HG03442 (cell line): ENCODE measurements around the gene ATAD3A.

Experiments
- ATAC-seq: cut with Tn5 transposase; IDR thresholded peaks from one replicate; pipeline ENCODE4 v1.9.1; 2021; ENCODE audit warnings: mild to moderate bottlenecking, moderate library complexity; ENCODE audit not compliant: unreplicated experiment

ATAD3A gene

DNA sequence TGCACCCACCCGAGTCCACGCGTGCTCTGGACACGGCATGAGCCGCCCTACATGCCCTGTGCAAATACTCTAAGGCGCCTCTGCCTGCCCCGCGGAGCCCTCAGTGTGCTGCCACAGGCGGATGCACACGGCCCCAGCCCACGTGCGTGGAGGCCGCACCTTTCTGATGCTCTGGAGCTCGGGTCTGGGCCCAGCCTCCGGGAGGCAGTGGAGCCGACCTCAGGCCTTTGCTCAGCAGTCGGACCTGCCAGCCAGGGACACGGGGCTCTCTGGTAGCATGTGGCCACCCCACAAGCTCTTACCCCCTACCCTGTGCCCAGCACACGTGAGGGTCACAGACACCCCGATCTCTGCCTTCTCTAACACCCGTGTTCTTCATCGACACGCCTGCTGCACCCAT lies 26.4 kb downstream of the ATAD3A start:
- no peak for ATAC-seq

DNA sequence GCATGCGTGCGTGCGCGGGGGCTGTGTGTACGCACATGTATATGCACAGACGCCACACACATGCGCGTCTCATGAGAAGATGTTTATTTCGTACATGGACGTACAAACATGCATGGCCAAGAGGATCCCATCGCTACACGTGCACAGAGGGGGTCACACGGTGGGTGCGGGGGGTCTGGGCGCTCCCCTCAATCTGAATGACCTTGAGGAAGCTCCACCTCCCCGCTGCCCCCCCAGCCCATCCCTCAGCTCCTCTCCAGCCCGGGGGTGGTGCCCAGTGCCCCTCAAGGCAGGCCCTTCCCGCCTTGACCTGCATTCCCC lies 27.0 kb downstream of the ATAD3A start:
- no peak for ATAC-seq

DNA sequence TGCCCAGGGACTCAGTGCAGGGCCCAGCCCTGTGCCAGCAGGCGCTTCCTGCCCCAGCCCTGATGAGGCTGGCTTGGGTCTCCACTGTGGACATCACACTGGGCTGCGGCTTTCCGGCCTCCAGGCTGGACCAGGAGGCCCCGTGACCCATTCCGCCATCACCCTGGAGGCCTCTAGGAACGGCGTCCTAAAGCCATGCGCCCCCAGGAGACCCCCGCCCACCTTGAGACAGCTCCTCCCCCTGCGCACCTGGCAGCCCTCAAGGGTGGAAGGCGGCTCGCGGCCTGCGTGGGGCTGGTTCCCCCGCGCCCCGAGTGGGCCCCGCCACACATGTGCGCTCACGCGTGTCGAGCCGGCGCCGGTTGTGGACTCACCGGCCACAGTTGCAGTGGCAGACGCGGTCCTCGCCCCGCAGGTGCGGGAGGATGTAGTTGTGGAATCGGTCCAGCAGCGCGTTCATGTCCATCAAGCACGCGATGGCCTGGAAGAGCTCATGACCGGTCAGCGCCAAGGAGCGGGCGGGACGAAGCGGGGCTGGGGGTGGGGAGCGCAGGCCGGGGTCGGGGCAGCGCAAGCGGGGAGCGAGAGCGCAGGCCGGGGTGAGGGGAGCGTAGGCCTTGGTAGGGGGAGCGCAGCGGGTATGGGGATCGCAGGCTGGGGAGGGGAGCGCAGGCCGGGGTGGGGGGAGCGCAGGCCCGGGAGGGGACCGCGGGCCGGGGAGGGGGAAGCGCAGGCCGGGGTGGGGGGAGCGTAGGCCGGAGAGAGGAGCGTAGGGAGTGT lies 27.5 kb downstream of the ATAD3A start:
- no peak for ATAC-seq

DNA sequence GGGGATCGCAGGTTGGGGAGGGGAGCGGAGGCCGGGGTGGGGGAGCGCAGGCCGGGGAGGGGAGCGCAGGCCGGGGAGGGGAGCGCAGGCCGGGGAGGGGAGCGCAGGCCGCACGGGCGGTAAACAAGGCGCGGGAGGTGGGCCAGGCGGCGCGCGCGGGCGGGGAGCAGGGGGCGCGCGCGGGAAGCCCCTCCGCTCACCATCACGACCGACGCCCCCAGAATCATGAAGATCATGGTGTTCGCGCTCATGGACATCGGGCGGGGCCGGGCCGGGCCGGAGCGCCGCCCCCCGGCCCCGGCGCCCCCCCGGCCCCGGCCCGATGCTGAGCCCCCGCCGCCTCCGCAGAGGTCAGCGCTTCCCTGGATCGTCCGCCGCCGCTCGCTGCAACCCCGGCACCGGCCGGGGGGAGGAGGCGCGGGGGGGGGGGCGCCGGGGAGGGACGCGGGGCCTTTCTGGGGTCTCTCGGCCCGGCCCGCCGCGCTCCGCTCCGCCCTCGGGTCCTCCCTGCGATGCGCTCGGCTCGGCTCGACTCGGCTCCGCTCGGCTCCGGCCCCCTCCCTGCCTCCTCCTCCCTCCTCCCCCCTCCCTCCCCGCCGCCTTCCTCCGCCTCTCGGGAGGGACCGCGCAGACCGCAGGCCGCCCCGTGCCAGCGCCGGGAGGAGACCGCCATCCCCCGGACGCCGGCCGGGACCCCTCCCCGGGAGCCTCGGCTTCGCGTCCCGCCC lies 28.3 kb downstream of the ATAD3A start, which contains the start of gene TMEM240:
TSS of gene TMEM240 (minus strand) at position 535 of the 728 bp plus-strand sequence. CDS start at position 257, 278 bp downstream.
- no peak for ATAC-seq

DNA sequence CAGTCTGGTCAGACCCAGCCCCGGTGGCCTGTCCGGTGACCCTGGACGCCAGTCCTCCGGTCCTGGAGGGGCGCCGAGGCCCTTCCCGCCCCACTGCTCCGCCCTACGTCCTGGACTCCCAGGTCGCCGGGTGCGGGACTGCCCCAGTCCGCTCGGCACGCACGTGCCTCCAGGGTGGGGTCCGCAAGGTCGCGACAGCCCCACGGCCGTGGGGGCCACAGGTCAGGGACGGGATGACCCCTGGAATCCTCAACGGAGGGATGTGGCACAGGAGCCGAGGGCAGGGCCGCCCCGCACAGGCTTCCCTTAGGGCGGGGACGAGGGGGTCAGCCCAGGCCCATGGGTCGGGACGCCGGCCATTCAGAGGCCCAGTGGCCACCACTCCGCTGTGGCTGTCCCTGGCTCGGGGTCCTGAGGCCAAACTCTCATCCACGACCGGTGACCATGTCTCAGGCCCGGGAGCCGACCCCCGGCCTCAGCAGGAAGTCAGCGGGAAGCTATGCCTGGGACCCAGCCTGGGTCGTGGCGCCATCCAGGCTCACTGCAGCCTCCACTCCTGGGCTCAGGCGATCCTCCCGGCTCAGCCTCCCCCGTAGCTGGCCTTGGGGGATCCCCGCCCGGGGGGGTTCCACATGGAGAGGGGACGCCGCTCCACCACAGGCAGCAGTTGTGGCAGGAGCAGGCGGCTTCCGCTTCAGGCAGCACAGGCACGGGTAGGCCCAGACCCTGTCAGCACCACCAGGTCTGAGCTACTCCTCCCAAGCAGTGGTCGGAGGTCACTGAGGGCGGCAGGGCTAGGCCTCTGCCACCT lies 29.1 kb downstream of the ATAD3A start:
- no peak for ATAC-seq

DNA sequence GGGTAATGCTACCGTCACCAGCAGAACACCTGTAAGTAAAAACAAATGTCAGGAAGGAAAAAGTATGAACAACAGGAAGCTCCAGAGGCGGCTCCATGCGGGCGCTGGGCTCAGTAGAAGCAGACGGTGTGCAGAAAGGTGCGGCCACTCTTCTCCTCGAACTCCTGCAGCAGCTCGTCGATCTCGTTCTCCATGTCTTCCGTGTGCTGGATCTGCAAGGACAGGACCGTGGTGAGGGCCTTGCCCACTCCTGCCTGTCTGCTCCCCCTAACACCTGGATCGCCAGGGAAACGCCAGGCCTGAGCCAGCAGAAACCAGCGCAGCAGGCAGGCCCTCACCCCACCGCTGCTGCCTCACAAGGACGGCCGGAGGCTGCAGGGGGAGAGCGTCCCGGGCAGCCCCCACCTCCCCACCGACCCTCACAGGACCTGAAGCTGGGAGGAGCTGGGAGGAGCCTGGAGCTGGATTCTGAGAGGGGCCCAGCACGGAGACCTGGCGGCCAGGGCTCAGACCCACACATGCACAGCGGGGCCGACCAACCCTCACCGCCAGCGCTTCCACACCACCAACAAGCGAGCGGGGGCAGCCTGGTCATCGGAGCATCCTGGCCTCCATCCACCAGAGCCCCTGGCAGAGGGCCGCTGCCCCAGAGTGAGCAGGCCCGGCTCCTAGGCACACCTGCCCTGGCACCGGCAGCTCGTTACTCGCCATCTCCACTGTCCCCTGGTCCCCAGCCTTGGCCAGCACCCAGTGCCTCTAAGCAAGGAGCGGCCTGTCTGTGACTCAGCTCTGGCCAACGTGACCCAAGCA lies 30.2 kb downstream of the ATAD3A start:
- no peak for ATAC-seq

DNA sequence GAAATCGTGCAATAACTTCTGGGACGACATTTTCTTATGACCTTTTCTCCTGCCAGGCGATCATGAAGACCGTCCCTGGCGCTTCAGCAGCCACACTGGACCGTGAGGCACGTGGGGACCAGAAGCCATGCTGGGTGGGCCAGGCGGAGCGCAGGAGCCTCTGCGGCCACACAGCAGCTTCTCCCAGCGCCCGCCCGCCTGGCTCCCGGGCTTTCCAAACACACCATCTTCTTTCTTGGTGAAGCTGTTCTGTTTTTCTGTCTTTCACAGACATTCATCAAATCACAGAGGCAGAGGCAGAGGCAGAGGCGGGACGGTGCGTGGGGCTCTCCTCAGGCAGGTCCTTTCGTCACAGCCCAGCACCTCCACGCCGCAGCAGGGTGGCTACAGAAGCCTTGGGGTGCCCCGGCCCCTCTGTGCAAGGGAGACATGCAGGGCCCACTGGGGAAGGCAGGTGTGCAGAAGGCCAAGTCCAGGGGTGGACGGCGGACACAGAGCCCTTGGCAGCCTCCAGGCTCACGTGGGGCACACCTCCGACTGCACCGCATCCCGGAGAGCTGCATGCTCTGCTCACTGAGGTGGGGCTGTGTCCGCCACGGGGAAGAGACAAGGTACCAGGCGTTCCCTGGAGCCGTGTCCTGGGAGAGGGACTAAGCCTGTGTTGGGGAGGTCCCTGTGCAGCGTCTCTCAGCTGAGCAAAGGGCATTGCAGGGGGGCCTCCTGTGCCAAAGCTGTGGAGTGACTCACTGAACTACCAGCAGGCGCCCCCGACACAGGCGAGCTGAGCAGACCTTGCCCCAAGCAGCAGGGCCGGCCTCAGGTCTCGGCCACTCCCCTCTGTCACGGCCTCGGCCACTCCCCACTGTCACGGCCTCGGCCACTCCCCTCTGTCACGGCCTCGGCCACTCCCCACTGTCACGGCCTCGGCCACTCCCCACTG lies 31.1 kb downstream of the ATAD3A start:
- no peak for ATAC-seq

DNA sequence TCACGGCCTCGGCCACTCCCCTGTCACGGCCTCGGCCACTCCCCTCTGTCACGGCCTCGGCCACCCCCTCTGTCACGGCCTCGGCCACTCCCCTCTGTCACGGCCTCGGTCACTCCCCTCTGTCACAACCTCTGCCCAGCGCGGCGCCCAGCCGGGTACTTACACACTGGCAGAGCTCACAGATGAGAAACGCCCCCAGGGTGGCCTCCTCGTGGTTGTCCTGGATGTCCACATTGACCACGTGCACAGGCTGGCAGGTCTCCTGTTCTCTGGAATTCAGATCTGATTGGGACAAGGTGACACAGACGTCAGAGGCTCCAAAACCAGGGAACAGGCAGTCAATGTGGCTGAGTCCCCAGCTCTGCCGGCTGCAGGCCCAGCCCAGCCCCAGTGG lies 31.7 kb downstream of the ATAD3A start:
- no peak for ATAC-seq

DNA sequence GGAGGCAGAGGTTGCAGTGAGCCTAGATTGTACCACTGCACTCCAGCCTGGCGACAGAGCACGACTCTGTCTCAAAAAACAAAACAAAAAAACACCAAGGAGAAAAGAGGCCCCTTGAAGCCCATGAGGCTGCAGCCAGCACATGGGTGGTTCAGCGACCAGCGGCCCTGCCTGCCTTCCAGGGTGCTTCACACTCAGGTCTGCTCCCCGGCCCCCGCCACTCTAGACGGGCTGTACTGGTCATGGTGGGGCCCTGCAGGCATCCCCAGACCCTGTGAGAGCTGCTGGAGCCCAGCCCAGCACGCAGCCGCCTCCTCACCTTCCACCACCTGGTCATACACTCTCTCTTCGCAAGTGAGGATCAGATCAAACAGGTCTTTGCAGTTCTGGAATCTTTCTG lies 32.6 kb downstream of the ATAD3A start:
- no peak for ATAC-seq

DNA sequence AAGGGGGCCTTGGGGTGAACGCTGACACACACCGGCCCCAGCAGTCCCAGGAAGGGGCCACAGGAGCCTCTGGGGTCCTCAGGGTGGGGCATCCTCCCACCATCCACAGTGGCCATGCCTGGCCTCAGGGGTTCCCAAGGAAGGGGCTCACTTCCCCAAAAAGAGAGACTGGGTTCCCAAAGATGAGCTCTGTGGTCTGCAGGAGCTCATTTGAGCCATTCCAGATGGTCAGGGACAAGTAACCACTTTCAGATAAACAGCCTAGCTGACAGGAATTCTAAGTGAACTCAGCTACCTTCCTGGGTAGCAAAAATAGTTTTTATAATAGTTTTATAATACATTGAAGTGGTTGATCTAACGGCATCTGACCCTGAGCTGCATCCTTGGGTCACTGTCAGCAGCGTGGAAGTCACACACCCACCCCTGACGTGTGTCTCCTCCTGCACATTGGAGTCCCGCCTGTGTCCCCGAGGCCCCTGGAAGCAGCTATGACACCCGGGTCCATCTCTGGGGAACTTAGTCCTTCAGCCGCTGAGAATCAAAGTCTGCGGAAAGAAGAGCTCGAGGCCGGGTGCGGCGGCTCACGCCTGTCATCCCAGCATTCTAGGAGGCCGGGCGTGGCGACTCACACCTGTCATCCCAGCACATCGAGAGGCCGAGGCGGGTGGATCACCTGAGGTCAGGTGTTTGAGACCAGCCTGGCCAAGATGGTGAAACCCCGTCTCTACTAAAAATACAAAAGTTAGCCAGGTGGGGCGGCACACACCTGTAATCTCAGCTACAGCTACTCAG lies 34.2 kb downstream of the ATAD3A start:
- ATAC-seq, result no peak

DNA sequence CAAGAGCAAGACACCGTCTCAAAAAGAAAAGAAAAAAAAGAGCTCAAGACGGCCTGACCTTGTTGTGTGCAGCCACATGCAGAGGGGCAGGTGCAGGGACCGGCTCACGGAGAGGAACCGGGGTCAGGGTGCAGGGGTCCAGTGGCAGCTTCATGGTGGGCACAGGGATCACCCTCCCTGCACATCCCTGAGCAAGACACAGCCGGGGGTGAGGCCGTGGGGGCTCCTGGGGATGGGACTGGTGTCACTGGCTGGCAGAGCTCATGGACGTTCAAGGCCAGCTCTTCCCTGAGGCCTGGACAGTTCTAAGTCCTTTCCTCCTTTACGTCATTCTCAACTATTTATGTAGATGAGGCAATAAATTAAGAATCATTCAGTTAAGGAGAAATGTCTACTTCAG lies 35.0 kb downstream of the ATAD3A start:
- no peak for ATAC-seq

DNA sequence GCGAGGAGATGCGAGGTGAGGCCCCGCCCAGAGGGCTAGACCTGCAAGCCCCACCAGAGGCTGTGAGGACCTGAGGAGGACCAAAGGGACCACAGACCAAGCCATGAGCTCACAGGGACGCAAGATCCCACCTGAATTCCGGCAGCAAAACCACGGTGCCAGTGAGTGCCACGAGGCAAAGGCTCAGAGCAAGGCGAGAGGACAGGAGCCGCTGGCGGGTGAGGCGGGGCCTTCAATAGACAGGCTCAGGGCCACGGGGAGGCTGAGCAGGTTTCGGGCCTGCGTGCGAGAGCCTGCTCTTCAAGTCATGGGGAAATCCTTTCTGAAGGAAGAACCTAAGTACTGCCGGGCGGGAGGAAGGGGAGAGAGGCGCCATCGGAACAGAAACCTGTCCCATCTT lies 35.5 kb downstream of the ATAD3A start:
- no peak for ATAC-seq

DNA sequence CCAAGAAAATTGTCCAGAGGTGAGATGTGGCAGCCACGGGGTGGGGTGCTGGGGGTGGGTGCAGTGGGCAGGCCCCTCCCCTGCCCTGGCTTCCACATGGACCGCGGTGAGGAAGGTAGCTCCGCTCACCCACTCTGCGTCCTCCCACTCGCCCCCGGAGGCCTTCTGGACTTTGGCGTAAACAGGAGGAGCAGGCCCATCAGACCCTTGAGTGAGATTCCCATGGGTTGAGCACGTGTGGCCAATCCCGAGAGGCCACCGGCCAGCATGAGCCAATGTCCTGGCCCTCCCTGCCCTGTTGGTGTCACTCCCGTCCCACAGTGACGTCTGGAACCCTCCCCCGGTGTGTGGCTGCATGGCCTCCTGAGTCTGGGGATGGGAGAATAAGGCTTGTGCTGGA lies 36.6 kb downstream of the ATAD3A start:
- ATAC-seq, result no peak

DNA sequence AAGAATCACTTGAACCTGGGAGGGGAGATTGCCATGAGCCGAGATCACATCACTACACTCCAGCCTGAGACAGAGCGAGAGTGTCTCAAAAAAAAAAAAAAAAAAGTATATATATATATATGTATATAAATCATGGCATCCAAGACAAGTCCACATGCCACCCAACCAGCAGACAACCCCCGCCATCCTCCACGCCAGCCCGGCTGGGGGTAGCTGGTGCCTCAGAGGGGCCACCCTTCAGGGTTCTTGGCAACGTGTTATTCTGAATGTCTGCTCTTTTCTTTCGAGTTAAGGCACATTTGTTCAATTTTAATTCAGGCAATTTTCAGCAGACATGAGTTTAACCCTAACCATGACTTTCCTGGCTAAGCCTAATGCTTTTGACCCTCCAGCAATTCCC lies 38.1 kb downstream of the ATAD3A start:
- ATAC-seq, result no peak

DNA sequence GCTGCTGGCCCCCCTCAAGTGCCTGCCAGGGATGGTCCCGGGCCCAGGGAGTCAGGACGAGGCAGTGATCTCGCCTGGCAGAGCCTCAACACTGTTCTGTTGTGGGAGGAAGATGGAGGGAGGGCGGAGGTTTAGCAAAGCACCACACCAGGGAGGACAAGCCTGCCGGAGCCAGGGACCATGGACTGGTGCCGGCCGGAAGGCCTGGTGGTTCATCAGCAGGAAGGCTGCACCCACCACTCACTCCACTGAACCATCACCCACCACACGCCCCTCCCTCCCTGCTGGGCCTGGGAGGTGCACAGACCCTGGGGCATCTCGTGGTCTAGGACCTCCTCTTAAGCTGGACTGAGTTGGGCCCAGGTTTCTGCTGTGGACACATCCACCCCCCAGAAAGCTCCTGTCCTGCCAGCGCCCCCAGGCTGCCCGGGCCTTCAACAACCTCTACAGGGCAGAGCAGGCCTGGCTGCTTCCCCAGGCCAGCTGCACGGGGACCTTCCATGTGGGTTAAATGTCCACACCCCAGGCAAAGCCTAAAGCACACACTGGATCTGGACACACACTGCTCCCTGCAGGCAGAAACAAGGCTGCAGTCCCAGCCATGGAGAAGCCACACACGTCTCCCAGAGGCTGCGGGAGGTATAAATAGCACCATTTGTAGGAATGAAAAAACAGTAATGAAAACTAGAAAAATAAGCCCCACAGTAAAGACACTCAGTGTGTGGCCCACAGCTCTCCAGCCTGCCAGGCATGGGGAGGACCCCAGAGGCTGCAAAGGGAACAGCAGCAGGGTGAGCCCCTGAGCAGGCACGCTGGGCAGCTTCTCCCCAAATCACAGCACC lies 38.9 kb downstream of the ATAD3A start:
- ATAC-seq, result no peak

DNA sequence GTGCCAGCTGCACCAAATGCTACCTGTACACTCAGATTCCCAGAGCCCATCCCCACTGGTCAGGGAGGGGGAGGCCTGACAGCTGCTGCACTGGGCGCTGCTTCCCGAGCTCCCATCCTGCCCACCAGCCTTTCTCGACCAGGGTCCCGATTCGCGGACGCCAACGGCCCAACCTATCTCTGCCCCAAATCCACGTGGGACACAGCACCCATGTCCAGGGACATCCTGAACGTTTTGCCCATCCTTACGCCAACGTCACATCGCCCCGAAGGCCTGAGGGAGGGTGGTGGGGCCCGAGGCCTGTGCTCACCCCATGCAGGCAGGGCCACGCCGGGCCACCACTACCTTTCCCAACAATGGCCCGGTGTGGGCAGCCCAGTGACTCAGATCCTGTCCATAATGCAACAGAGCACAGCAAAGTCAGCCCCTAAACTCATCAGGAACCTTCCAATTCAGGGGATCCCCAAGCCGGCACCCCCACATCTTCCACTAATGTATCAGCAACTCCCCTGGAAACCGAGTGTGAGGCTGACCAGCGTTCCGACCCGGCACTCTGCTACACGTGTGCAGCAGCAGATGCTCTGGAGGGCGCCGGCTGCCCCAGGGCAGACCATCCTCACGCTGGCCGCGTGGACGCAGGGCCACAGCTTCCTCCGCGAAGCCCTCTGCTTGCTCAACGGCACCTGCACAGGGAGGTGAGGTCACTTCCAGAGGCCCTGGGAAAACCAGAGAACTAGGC lies 39.7 kb downstream of the ATAD3A start:
- no peak for ATAC-seq

DNA sequence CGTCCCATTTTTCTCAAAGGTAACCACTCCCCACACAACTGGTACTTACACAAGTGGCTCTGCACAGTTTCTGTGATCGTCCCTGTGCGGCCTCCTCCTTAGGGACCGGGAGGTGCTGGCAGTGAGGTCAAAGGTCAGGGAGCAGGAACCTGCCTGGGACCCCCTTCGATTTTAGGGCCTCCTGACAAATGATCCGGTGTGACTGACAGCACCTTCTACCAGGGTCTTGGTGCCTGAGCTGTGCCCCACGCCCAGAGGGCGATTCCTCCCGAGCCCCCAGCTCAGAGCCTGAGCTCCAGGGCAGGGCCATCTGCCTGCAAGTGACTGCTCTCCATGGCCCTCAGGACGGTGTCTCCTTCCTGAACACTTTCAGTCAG lies 40.3 kb downstream of the ATAD3A start:
- ATAC-seq, result no peak
